Activated CD4-positive, CD25-positive, alpha-beta regulatory T cell (primary cell): ENCODE results near the gene LRP1.

Experiments
- DNase-seq, 4 experiments: peaks; one replicate each; lab custom pipeline; 2025; lab: John Stamatoyannopoulos, UW

Gene LRP1

DNA sequence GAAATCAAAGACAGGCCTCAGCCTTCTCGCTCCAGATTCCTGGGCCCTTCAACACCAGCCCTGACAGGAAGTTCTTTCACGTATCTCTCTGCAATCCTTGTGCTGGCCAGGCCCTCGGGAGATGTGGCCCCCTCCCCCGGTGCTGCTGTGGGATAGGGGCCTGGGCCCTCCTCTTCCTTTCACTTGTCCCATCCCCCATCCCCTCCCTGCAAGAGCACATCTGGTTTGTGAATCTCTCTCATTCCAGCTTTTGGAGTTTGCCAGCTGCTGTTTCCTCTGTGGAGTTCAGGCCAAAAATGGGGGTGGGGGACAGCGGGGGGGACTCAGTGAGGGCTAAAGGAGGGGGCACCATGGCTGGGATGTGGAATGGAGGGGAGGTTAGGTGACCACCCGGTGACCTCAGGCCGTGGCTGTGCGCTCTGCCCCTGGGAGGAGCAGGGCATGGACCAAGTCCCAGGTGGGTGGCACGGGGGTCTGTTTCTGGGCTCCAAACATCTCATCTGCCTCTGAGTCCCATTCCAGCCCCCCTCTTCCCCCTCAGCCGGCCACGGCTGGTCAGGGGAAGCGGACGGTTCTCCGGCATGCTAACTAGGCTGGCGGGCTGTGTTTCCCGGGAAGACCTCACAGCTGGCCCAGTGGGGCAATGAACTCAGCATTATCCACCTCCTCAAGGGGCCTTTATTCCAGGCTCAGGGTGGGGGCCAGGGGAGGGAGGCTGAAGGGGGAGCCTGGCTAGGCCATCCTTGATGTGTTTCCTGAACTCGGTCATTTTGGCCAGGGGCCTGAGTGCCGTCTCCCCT lies 7.4 kb downstream of the LRP1 start:
- DNase-seq: no peak

DNA sequence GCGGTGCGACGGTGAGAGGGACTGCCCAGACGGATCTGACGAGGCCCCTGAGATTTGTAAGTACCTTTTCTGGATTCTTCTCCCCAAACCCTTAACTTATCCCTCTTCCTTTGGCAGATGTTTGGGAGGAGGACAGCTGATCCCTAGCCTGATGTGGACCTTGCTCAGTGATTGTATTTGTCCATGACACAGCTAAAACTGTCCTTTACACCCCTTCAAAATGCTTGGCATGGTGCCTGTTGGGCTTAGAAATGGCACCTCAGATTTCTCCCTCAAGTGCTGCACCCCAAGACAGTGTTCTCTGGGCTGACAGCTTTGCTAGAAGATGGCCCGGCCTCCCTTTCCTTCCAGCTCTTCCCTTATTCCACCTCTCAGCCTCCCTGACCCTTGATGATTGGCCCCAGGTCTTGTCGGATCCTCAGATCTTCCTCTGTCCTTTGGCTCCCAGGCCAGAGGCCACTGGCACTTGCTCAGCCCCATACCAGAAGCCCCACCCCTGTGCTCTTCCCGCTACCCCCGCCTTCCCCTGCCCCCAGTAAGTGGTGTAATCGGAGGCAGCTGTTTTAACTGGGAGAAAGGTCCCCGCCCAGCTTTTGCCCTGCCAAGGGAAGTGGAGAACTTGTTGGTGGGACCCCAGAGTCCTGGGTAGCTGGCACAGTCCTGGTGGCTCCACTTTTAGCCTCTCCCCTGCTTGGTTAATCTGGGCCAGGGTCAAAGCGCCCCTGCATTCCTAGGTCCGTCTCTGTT lies 10.4 kb downstream of the LRP1 start:
- DNase-seq: no peak

DNA sequence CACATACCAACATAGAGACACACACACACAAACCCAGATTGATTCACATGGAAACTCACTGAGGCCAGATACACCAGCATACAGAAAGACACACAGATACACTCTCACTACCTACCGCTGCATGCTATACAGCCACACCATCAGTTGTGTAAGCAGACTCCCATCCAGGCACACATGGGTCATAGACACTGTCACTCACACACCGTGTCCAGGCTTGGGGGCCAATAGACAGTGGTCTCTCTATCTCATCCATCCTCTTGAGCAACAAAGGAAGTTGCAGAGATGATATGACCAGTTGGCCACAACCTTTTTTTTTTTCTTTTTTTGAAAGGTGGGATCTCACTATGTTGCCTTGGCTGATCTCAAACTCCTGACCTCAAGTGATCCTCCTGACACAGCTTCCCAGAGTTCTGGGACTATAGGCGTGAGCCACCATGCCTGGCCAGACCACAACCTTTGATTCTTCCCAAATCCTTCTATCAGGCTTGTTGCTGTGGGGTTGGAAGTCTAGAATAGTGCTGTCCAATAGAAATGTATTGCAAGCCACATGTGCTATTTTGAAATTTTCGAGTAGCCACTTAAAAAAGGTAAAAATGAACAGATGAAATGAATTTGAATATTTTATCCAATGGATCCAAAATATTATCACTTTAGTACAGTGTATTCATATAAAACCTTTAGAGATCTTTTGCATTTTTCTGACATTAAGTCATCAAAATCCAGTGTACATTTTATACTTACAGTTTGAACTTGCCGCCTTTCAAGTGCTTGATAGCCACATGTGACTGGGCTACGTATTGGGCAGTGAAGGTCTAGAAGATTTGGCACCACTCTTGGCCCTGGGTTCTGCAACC lies 11.7 kb downstream of the LRP1 start:
- no peak for DNase-seq

DNA sequence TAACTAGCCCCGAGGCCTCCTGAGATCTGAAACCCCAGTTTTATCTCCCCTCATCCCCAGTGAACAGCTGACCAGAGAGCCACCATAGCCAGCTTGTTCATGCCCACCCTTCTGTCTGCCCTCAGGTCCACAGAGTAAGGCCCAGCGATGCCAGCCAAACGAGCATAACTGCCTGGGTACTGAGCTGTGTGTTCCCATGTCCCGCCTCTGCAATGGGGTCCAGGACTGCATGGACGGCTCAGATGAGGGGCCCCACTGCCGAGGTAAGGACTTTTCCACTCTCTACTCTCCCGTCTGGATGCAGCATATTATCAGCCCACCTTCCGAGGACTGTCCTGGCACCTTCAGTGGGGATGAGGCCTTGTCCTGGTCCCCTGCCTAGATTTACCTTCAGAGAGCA lies 13.0 kb downstream of the LRP1 start:
- no peak for DNase-seq

DNA sequence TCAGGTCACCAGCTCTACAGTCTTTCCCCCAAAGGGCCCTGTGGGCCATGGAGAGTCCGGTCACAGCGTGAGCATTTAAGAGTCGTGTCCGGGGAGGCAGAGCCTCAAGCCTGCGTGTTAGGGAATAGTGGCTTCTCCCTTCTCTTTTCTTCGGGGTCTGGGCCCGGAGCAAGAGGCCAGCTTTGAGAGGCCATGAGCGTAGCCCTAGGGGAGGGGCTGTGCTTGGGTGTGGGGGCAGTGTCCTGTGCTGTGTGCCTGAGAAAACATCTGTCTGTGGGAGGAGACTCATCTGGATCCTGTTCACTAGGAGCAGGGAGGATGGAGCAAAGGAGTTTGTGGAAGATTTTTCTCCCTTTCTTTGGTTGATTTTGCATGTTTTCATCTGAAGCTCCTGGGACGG lies 13.8 kb downstream of the LRP1 start:
- no peak for DNase-seq

DNA sequence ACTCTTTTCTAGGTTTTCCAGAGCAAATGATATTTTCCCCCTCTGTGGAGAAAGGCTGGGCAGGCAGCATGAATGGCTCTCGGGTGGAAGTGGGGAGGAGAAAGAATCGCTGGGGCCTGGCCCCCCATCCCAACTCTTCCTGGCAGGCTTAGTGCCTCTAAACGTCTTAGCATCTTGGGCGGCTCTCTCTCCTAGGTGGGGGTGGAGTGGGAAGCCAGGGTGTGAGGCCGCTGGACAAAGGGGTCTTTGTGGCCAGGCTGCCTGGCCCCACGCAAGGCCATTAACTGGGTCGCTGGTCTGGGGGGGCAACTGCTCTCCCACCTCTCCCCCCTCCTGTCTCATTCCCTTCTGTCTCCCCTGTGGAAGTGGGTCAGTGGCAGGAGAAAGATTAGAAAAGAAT lies 14.4 kb downstream of the LRP1 start:
- DNase-seq: no peak

DNA sequence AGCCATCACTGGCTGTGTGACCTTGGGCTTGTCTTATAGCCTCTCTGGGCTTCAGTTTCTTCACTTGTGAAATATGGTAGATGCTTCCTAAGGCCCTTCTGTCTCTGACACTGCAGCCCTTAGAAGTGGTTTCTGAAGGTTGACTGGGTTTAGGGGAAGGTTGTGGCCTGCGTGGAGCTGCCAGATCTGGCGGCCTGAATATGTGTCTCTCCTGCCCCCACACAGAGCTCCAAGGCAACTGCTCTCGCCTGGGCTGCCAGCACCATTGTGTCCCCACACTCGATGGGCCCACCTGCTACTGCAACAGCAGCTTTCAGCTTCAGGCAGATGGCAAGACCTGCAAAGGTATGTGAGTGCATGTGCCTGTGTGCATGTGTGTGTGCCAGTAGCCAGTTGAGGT lies 15.2 kb downstream of the LRP1 start:
- DNase-seq: no peak

DNA sequence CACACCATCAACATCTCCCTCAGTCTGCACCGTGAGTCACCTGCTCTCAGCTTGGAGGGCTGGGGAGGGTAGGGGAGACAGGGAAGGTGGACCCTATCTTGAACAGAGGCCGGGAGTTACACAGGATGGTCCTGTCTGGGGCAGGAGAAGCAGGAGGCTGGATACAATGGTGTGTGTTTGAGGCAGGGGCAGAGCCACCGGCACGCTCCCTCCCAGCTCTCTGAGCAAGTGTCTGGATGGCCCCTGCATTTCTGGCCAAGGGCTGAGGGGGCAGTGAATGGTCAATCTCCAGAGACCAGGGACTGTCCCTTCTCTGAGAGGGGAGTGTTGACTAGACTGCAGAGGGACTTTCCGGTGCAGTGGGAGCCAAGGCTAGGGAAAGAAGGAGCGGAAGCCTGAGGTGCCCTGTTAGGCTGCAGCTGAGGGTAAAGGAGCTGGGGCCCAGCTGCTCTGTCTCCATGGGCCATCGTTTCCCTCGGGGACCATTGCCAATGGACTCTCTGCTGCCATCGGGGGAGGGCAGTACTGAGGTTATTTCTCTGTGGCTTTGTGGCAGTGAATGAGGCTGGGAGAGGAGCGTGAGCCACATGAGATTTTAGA lies 17.3 kb downstream of the LRP1 start:
- DNase-seq: no peak

DNA sequence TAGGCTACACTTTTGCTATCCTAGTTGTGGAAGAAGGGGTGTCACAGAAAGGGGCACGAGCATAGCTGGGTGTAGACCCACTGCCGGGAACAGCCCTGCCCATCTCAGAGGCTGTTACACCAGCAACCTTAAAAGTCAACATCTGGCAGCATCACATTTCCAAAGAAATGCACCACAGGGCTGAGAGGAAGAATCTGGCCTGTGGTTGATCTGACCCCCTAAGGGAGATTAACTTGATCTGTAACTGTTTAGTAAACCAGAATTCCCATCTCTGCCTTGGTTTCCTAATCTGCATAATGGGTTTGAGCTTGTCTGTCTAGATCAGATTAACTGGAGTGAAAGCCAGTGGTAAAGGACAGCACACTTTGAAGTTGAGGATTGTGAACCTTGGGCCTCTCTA lies 17.8 kb downstream of the LRP1 start:
- no peak for DNase-seq

DNA sequence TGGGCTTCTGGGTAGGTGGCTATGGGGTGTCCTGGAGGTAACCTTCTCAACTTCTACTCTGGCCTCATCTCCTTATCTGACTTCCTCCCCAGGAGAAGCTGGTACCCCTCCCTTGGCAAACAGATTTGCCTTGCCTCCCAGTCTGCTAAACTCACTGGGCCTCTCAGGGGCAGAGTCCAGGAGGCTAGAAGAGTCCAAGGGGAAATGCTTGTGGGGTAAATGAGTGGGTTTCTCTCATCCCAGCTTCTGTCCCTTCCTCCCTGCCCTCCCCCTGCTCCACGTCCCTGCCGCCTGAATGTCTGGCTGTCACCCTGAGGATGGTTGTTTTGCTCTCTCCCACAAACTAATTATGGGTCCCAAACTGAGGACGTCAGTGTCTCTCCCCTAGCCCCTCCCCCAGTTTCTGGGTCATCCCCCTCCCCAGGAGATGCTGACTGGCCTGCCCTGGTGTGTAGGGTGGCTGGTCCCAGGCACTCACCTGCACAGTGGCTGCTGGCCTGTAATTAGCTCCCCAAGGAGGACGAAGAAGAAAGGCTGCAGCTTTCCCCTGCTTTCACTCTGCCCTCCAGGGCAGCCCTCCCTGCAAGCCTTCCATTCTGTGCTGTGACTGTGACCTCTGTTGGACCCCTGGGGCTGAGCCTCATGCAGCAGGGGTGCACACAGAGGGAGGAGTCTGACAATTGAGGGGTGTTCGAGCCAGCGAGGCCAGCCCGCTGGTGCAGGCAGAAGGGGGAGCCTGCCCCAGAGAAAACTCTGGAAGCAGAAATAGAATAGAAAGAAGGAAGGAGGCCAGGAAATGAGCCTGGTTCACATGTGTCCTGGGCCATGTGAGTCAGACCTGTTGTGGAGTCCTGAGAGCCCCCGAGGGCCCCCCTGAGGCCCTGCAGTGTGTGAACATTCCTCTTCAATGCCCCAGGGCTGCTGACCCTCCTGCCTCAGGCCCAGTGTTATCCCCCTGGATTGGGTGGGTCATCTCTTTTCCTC lies 19.0 kb downstream of the LRP1 start, which contains the start of gene LRP1-AS:
Gene LRP1-AS (minus strand): TSS at position 659 of the 984 bp plus-strand sequence.
- DNase-seq: no peak

DNA sequence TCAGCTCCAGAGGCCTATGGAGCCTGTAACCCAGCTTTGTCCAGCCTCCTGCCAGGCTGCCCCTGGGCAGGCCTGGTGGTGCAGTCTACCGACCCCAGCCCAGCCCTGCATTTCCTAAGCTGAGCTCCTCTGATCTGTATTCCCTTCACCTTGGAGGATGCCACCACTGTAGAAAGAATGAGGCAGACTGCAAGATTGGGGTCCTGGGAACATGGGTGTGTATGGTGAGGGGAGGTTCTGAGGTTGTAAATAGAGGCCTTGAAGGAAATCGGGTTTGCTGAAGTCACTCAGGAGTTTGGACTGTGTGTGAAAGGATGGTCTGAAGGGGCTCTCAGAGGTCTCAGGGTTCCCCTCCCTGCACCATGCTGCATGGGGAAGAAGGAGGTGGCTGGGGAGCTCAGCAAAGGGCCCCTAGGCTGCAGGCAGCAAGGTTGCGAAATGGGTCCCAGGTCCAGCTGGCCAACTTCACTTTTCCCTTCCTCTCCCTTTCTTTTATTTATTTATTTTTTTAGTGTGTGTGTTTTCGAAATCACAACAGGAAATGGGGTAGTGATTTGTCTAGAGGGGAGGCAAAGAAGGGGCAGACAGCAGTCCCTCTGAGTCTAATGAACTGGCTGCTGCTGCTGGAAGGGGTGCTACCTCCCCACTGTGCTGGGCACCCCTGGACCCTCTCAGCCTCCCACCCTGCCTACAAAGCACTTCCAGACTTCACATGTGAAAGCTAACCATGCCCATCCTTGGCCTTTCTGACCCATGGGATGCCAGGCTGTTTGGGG lies 20.4 kb downstream of the LRP1 start:
- DNase-seq: no peak

DNA sequence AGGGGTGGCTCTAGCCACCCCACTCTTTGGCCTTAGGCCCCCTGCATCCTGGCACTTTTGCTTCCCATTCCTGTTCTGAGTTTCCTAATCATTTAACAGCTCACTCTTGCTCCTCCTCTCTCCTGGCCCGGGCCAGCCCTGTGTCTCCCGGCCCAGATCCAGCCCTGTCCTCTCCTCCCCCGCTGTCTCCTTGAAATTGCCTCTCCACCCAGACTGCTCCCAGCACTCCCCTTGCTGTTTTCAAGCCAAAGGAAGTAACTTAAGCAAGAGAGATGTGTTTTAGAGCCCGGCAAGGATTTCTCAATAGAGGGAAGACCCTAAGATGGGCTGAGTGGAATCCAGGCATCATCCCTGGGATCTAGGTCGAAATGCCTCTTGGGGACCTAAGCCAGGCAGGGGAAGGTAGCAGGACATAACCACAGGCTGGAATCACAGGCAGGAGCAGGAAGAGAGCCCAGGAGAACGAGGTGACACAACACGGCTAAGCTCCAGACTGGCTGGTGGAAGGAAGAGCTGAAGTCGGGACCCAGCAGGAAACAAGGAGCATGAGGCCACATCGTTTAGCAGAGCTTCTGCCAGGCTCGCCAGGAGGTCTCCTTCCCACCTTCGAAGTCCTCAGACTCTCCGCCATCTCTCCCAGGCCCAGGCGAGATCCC lies 21.1 kb downstream of the LRP1 start:
- no peak for DNase-seq

DNA sequence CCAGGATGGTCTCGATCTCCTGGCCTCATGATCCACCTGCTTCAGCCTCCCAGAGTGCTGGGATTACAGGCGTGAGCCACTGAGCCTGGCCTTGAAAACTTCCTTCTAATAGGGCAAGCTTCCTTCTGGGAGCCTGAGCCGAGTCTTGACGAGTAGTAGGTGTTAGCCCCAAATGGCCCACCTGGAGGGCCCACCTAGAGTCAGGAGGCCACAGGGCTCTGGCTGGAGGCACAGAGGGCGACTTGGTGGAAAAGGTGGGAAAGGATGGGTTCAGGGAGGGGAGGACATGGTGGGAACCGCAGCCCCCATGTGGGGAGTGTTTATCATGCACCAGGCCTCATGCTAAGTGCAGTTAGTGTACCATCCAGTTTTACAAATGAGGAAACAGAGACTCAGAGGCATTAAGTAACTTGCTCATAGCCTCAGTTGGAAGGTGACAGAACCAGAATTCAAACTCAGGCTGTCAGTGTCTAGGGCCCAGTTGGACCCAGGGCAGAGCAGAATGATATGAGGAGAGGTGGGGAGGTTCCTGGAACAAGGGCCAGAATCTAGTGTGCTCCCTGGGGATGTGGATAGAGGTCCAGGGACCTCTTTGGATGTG lies 22.2 kb downstream of the LRP1 start:
- no peak for DNase-seq

DNA sequence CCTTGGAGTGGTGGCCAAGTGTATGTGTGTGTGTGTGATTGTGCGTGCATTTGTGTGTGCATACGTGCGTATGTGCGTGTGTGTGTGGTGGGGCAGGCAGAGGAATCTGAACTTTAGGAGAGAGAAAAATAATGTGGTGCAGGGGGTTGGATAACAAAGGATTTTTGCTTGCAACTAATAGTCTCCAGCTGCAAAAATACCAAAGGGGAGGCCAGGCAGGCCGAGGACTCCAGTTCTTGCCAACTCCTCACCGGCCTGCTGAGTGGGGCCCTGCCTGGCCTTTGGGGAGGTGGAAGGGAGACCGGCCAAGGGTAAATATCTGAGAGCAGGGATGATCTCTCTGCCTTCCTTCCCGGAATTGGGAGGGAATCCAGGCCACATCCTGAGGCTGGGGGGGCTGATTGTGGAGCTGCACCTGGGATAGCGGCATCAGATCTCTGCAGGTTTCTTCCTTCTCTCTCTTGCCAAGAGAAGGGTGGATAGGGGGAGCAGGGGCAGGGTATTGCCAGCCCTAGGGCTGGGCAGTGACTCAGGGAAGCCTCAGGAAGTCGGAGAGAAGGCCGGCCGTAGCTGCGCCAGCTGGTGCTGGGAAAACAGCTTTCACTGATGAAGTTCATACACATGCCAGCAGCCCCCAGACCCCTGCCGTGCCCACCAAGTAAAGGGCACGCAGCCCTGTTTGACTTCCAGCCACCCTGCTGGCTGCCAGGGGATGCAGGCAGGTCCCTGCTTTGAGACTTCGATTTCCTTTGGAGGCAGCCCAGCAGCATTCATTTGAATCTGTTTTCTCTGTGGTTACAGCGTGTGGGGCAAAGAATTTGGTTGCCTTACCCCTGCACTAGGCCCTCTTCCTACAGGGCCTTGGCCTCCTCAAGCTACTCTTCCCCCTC lies 23.7 kb downstream of the LRP1 start:
- DNase-seq: no peak

DNA sequence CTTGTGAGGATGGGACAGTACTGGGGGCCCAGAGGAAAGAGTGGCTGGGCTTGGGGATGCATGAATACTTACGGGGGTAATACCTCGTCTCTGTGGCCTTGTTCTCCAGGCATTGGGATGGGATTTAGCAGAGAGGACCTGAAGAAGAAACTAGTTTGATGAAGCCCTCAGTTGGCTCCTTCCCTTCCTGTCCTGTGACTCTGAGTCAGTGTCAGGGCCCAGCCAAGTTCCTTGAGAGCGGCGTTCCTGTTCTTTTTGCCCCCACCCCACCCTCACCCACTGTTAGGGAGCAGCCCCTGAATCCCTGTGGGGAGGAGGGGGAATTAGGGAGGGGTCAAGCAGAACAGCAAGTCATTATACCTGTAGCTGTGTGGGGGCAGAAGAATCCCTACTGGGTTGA lies 24.4 kb downstream of the LRP1 start:
- no peak for DNase-seq

DNA sequence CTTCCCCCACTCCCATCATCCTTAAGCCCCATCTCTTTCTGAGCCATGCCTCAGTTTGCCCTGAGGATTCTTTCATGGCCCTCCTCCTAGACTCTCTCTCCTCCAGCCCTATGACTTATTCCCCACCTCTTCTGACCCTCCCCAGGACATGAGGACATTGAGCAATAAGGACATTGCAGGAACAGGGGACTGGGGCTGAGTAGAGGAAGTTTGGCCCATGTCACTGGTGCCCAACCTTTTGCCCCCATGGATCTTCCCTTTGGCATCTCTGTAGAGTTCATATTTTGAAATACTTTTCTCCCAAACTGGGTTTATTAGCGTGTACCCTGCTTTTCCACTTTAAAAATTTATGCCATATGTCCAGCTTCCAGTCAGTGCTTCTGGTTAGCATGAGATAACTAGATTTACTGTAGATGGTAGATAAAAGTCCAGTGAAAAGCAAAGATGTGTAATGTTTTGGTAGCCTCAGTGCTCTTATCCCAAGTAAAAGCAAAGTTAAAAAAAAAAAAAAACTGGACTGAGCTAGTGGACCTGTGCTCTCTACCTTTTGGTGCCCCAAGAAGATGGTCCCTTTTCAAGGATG lies 25.2 kb downstream of the LRP1 start:
- no peak for DNase-seq

DNA sequence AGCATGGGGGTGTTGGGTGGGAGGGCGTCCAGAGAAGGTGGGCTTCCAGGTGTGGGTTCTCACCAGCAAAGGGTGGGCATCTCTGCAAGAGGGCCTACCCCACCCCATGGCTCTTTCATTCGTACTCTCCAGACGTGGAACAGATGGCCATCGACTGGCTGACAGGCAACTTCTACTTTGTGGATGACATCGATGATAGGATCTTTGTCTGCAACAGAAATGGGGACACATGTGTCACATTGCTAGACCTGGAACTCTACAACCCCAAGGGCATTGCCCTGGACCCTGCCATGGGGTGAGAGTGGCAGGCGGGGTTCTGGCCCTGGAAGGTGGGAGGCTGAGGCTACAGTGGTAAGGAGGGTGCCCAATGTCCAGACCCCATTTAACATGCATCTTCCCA lies 25.8 kb downstream of the LRP1 start:
- DNase-seq: no peak
